Panc1 (cell line): ENCODE results near the gene CD79A. TPM values are rescaled to one million over a fixed set of nuclear protein-coding genes. Genes with fewer than 3 reads are reported as not detected.

Experiments
- ATAC-seq: fragments of 200-7000 bp; cut with Tn5 transposase; 2 replicates; pipeline ENCODE4 v1.9.1; 2020; ENCODE audit warnings: mild to moderate bottlenecking, moderate library complexity
- BruUV-seq: library from RNA; stranded (reverse); fragments of 400-500 nt; replicated peaks from 2 replicates; lab custom pipeline; 2021; lab: Mats Ljungman, UMichigan
- CTCF ChIA-PET: fragments of 300-600 bp; sonication (Branson Sonifier 250); formaldehyde crosslinking; loops from one replicate; lab custom pipeline; 2022; ENCODE audit warnings: antibody characterized with exemption; lab: Charles Lee
- POLR2A ChIA-PET: fragments of 300-600 bp; sonication (Branson Sonifier 250); formaldehyde crosslinking; loops from one replicate; lab custom pipeline; 2022; ENCODE audit warnings: antibody characterized with exemption; lab: Charles Lee
- DNase-seq: peaks from one replicate; pipeline ENCODE4 v3.0.0-alpha.2; 2010; ENCODE audit warnings: low read depth, low spot score
- H3K27ac ChIP-seq: 2 replicates; pipeline ENCODE4 v1.5.1; 2011; ENCODE audit warnings: mild to moderate bottlenecking, low read length, inconsistent platforms
- H3K27me3 ChIP-seq: fragments of 200-500 bp; sonication (Bioruptor generic); 2 replicates; pipeline ENCODE4 v1.6.0; 2014; ENCODE audit warnings: low read length, inconsistent platforms; ENCODE audit not compliant: control insufficient read depth, insufficient read depth
- H3K36me3 ChIP-seq: fragments of 200-500 bp; sonication (Bioruptor generic); 2 replicates; pipeline ENCODE4 v1.5.1; 2014; ENCODE audit warnings: inconsistent platforms, mild to moderate bottlenecking, low read length, moderate library complexity; ENCODE audit not compliant: control insufficient read depth, insufficient read depth
- H3K4me1 ChIP-seq: 2 replicates; pipeline ENCODE4 v1.5.1; 2011; ENCODE audit warnings: inconsistent platforms, mild to moderate bottlenecking, low read length, moderate library complexity; ENCODE audit not compliant: control insufficient read depth, insufficient read depth
- H3K4me3 ChIP-seq, 2 experiments: 2 replicates each; pipeline ENCODE4 v1.5.1; 2011 to 2012; ENCODE audit warnings: low read depth in 2 of 2, low read length in 2 of 2, mild to moderate bottlenecking in 2 of 2, inconsistent platforms in 1 of 2, moderate library complexity in 1 of 2
- H3K9me3 ChIP-seq: fragments of 200-500 bp; sonication (Bioruptor generic); 2 replicates; pipeline ENCODE4 v1.5.1; 2014; ENCODE audit warnings: low read depth, mild to moderate bottlenecking, inconsistent platforms, low read length, moderate library complexity; ENCODE audit not compliant: control insufficient read depth, insufficient read depth
- CTCF ChIP-seq: fragments of 450-650 bp; IDR thresholded peaks from 2 replicates; pipeline ENCODE4 v1.5.1; 2017; ENCODE audit warnings: mild to moderate bottlenecking
- POLR2AphosphoS5 ChIP-seq: IDR thresholded peaks from 2 replicates; pipeline ENCODE4 v1.6.1; 2012; ENCODE audit warnings: mild to moderate bottlenecking, low read depth, low read length, moderate library complexity
- REST ChIP-seq, 2 experiments: IDR thresholded peaks; 2 replicates each; pipeline ENCODE4 v1.6.1; 2011 to 2012; ENCODE audit warnings: low read depth in 2 of 2, control low read depth in 1 of 2, low read length in 1 of 2, mild to moderate bottlenecking in 1 of 2, moderate library complexity in 1 of 2; ENCODE audit not compliant: insufficient read depth in 1 of 2
- SIN3A ChIP-seq: IDR thresholded peaks from 2 replicates; pipeline ENCODE4 v1.6.1; 2012; ENCODE audit warnings: low read depth, mild to moderate bottlenecking, low read length, moderate library complexity, borderline replicate concordance; ENCODE audit not compliant: insufficient read depth
- TCF7L2 ChIP-seq: IDR thresholded peaks from 2 replicates; pipeline ENCODE4 v1.6.1; 2011; ENCODE audit warnings: mild to moderate bottlenecking, low read depth, low read length, inconsistent platforms
- in situ Hi-C: cut with HindIII; loops from 2 replicates; pipeline ENCODE4 v1.10.0; 2016; ENCODE audit warnings: low sequenced_read_pairs, low pct_unique_long_range_greater_than_20kb
- intact Hi-C: fragments of 100-400 bp; cut with micrococcal nuclease; formaldehyde crosslinking; loops from one replicate; pipeline ENCODE4 v1.10.0; 2022; ENCODE audit not compliant: unreplicated experiment
- total RNA-seq: library from RNA; stranded (reverse); gene quantifications from one replicate; pipeline ENCODE4 v1.2.1, GENCODE V29; 2021; ENCODE audit not compliant: unreplicated experiment

CD79A gene
- total RNA-seq, 1 experiment from 2014 or later = 0.59 TPM

DNA sequence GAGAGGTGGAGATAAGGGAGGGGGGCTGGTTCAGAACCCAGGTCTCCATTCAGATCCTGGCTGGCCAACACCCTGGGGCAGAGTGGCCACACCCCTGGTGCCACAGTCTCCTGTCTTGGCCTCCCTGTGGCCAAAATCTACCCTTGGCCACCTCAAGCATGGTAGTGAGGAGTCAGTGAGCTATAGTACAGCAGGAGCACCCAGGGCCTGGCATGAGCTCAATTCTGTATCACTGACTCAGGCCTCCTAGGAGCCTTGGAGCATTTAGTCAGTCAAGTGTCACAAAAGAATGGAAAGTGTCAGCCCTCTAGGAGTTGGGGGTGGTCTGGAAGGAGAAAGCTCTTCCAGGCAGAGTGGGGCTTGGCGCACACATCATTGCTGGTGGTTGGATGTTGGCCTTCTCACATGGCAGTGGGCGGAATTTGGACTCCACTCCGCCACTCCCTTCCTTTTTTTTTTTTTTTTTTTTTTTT is 6.6 kb upstream of the CD79A start:
- BruUV-seq = no TSS peak
- CTCF ChIA-PET = no interaction called here
- H3K4me3 ChIP-seq = no peak overlapping the region
- H3K4me1 ChIP-seq = peaks cover 7% of the 10 kb centered on the region
- no peaks in the 10 kb centered on the region; the same call in 1 of the 2 replicates for H3K36me3 ChIP-seq
- POLR2A ChIA-PET = interaction anchor here (0.5 to 1.0 kb wide), 2 partner anchors 10 to 254 kb away, joined by 4 read pairs; partner anchors contain the start of gene RPS19
- in situ Hi-C loops = no loop called here
- no peak for DNase-seq
- H3K9me3 ChIP-seq = no peaks in the 10 kb centered on the region
- intact Hi-C loops = no loop called here
- peak; percentile 13; the same call in 1 of the 2 replicates for ATAC-seq
- H3K27ac ChIP-seq = no peak overlapping the region
- TF ChIP-seq TCF7L2 (no peak), REST (IDR thresholded peaks at IDR 0.05; ENCODE audit: insufficient read depth in 1 of 2, low read depth in 2 of 2, low read length in 1 of 2) (no peak), SIN3A (no peak), POLR2AphosphoS5 (no peak), CTCF (no peak)
- no peaks in the 10 kb centered on the region for H3K27me3 ChIP-seq

DNA sequence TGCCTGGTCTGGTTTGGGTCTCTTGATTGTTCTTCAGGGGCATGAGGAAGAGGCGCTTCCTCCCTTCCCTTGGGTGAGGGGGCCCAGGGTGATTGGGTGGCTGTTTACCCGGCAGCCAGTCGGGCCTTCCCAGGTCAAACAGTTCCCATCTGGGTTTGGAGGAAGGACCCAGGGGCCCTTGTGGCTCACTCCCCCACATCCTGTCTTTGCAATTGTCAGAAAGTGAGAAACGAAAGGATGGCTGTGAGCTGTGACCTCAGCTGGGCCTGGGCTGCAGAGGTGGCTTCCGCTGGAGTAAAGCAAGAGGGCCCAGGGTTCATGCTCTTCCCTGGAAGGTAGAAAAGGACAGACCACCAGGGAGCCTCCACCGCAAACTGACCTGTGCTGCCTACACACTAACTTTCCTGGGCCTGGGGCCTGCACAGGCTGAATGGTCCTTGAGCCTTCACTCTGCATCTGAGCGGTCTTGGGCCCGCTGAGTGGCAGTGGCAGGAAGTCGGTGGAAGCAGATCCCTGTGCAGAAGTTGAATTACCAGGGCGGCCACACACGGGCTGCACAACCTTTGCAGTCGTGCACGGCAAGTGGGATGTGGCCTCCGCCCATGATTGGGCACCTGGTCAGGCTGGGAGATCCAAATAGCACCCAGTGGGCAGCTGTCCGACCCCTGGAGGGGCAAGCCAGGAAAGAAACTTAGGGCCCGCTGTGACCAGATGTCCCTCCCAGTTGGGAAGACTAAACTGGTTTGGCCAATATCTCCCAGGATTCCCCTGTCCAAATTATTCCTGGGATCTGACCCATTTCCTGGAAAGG is 5.3 kb upstream of the CD79A start:
- in situ Hi-C loops (no loop called here), intact Hi-C loops (no loop called here)
- Histone ChIP-seq H3K9me3 (no peaks in the 10 kb centered on the region), H3K4me1 (peaks cover 7% of the 10 kb centered on the region), H3K27me3 (no peaks in the 10 kb centered on the region), H3K4me3 (no peak overlapping the region), H3K27ac (no peak overlapping the region), H3K36me3 (no peaks in the 10 kb centered on the region; the same call in 1 of the 2 replicates)
- no peak for DNase-seq
- TF ChIP-seq CTCF = no peak
- BruUV-seq = no TSS peak
- CTCF ChIA-PET = no interaction called here
- ATAC-seq = peak; percentile 13; the same call in 1 of the 2 replicates
- POLR2A ChIA-PET = no interaction called here
